ENCODE results near the gene ANKRD36C.
"Not testable (repeated sequence)": the region's sequence is repeated elsewhere in the genome, so short reads cannot be mapped to it uniquely, and the experiment has no call there.

Gene ANKRD36C

DNA sequence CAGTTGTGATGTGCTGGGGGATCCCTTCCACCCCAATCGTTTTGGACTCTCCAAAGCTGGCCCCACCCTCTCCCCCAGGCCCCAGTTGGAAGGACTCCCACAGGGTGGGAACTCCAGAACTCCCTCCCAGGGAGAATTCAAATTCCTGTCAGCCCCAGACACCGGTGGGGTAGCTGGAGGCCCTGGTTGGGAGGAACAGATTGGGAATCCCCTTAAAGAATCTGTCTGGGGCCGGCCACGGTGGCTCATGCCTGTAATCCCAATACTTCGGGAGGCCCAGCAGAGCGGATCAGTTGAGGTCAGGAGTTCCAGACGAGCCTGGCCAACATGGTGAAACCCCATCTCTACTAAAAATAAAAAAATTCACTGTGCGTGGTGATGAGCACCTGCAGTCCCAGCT, 155.5 kb downstream of the ANKRD36C start:
- Histone ChIP-seq H3K36me3 (ENCODE audit: control insufficient read depth, low read depth, low read length) (no peaks in the 10 kb centered on the region), H3K9me3 (ENCODE audit: control insufficient read depth, low read depth, low read length) (peaks cover 4% of the 10 kb centered on the region), H3K4me1 (ENCODE audit: control insufficient read depth, low read depth, low read length) (no peaks in the 10 kb centered on the region)

GRCh38 chr2:95834077-95835013, 157.3 kb downstream of the ANKRD36C start:
- not testable (repeated sequence) for H3K9me3 ChIP-seq (ENCODE audit: control insufficient read depth, low read depth, low read length); H3K36me3 ChIP-seq (ENCODE audit: control insufficient read depth, low read depth, low read length); H3K4me1 ChIP-seq (ENCODE audit: control insufficient read depth, low read depth, low read length); H3K27ac ChIP-seq (ENCODE audit: low read length); H3K9ac ChIP-seq (ENCODE audit: low read length); H3K27me3 ChIP-seq (ENCODE audit: control insufficient read depth, insufficient read depth, low read length); H3K4me3 ChIP-seq (ENCODE audit: low read length)

More for the DNA sequence above, 155.5 kb downstream of the ANKRD36C start:
- Histone ChIP-seq H3K27me3 (ENCODE audit: control insufficient read depth, insufficient read depth, low read length) (no peaks in the 10 kb centered on the region), H3K27ac (ENCODE audit: low read length) (no peak overlapping the region), H3K4me3 (ENCODE audit: low read length) (no peak overlapping the region), H3K9ac (ENCODE audit: low read length) (no peak overlapping the region)

GRCh38 chr2:95824218-95824617, 167.4 kb downstream of the ANKRD36C start:
- not testable (repeated sequence) for H3K27me3 ChIP-seq (ENCODE audit: control insufficient read depth, insufficient read depth, low read length); H3K4me3 ChIP-seq (ENCODE audit: low read length); H3K9ac ChIP-seq (ENCODE audit: low read length); H3K4me1 ChIP-seq (ENCODE audit: control insufficient read depth, low read depth, low read length); H3K27ac ChIP-seq (ENCODE audit: low read length); H3K36me3 ChIP-seq (ENCODE audit: control insufficient read depth, low read depth, low read length)
- H3K9me3 ChIP-seq (ENCODE audit: control insufficient read depth, low read depth, low read length) = peaks cover 37% of the 10 kb centered on the region

DNA sequence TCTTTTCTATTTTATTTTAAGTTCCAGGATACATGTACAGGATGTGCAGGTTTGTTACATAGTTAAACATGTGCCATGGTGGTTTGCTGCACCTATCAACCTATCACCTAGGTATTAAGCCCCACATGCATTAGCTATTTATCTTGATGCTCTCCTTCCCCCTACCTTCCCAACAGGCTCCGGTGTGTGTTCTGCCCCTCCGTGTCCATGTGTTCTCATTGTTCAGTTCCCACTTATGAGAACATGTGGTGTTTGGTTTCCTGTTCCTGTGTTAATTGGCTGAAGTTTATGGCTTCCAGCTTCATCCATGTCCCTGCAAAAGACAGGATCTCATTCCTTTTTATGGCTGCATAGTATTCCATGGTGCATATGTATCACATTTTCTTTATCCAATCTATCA, 174.1 kb downstream of the ANKRD36C start:
- not testable (repeated sequence) for H3K27me3 ChIP-seq (ENCODE audit: control insufficient read depth, insufficient read depth, low read length); H3K9ac ChIP-seq (ENCODE audit: low read length); H3K4me3 ChIP-seq (ENCODE audit: low read length); H3K36me3 ChIP-seq (ENCODE audit: control insufficient read depth, low read depth, low read length); H3K4me1 ChIP-seq (ENCODE audit: control insufficient read depth, low read depth, low read length); H3K27ac ChIP-seq (ENCODE audit: low read length)
- H3K9me3 ChIP-seq (ENCODE audit: control insufficient read depth, low read depth, low read length) = peaks cover 40% of the 10 kb centered on the region

DNA sequence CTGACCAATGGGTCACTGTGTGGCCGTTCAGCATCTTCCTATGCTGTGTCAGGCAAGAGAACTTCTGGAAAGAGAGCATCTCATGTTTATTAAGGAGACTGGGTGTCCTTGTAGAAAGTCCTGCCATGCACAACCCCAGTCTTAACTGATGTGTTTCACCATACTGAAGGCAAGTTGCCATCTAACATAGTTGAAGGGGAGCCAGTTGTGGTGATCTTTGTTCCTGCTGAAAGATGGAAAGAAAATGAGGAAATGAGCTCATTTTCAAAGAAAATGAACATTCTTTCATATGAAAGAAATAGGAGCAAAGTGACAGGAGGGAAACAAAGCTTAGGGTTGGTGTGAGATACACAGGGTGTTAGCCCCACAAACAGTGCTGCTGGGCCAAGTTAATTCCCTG, 178.3 kb downstream of the ANKRD36C start:
- peaks cover 19% of the 10 kb centered on the region for H3K9me3 ChIP-seq (ENCODE audit: control insufficient read depth, low read depth, low read length)
- not testable (repeated sequence) for H3K4me1 ChIP-seq (ENCODE audit: control insufficient read depth, low read depth, low read length); H3K27ac ChIP-seq (ENCODE audit: low read length); H3K4me3 ChIP-seq (ENCODE audit: low read length); H3K27me3 ChIP-seq (ENCODE audit: control insufficient read depth, insufficient read depth, low read length); H3K9ac ChIP-seq (ENCODE audit: low read length); H3K36me3 ChIP-seq (ENCODE audit: control insufficient read depth, low read depth, low read length)

DNA sequence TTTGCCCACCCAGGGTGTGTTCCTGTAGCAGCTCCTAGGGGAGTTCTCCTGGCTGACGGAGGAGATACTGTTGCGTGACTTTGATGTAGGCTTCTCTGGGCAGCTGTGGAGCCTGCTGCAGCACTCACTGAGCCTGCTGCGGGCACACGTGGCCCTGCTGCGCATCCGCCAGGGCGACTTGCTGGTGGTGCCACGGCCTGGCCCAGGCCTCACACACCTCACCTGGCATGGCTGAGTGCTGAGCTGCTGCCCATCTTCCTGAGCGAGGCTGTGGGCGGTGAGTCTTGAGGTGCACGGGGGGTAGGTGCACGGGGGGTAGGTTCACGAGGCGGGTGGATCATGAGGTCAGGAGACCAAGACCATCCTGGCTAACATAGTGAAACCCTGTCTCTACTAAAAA, 191.7 kb downstream of the ANKRD36C start:
- no peaks in the 10 kb centered on the region for H3K36me3 ChIP-seq (ENCODE audit: control insufficient read depth, low read depth, low read length)
- no peak overlapping the region for H3K9ac ChIP-seq (ENCODE audit: low read length)
- H3K27ac ChIP-seq (ENCODE audit: low read length) = no peak overlapping the region

DNA sequence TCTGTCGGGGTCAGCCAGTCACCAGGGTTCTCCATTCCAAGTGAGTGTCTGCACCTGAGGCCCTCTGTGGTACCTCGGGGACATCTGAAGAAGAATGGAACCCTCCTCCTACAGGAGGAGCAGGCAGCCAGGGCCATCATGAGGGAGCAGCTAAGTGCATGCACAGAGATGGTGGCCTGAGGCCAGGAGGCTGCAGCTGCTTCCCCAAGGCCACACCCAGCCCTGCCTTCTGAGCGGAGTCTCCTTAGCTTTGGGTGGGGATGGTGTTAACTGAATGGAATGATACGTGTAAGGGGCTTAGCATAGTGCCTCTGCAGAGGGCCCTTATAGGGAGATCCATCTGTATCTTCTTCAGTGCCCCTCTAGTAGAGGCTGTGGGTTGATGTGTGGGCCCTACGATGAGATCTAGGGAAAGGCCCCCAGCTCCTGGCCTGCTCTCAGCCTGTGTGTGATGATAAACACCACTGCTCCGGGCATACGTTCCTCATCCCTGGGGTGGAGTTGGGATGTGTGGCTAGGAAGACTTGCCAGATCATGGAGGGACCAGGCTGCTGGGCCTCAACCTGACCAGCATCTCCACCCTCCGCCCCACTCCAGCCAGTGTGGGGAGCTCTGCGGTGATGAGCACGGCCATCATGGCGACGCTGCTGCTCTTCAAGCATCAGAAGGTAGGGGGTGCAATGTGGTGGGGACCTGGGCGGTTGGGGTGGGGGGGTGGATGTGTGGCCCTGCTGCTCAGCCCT, 192.3 kb downstream of the ANKRD36C start:
- not testable (repeated sequence) for H3K27me3 ChIP-seq (ENCODE audit: control insufficient read depth, insufficient read depth, low read length); H3K27ac ChIP-seq (ENCODE audit: low read length); H3K4me3 ChIP-seq (ENCODE audit: low read length); H3K36me3 ChIP-seq (ENCODE audit: control insufficient read depth, low read depth, low read length); H3K9ac ChIP-seq (ENCODE audit: low read length); H3K4me1 ChIP-seq (ENCODE audit: control insufficient read depth, low read depth, low read length); H3K9me3 ChIP-seq (ENCODE audit: control insufficient read depth, low read depth, low read length)

More for the DNA sequence above, 191.7 kb downstream of the ANKRD36C start:
- Histone ChIP-seq H3K9me3 (ENCODE audit: control insufficient read depth, low read depth, low read length) (no peaks in the 10 kb centered on the region), H3K27me3 (ENCODE audit: control insufficient read depth, insufficient read depth, low read length) (no peaks in the 10 kb centered on the region), H3K4me1 (ENCODE audit: control insufficient read depth, low read depth, low read length) (no peaks in the 10 kb centered on the region), H3K4me3 (ENCODE audit: low read length) (no peak overlapping the region)

GRCh38 chr2:95796249-95797099, 195.2 kb downstream of the ANKRD36C start:
- not testable (repeated sequence) for H3K36me3 ChIP-seq (ENCODE audit: control insufficient read depth, low read depth, low read length); H3K4me1 ChIP-seq (ENCODE audit: control insufficient read depth, low read depth, low read length); H3K27ac ChIP-seq (ENCODE audit: low read length); H3K4me3 ChIP-seq (ENCODE audit: low read length); H3K9ac ChIP-seq (ENCODE audit: low read length); H3K9me3 ChIP-seq (ENCODE audit: control insufficient read depth, low read depth, low read length); H3K27me3 ChIP-seq (ENCODE audit: control insufficient read depth, insufficient read depth, low read length)

DNA sequence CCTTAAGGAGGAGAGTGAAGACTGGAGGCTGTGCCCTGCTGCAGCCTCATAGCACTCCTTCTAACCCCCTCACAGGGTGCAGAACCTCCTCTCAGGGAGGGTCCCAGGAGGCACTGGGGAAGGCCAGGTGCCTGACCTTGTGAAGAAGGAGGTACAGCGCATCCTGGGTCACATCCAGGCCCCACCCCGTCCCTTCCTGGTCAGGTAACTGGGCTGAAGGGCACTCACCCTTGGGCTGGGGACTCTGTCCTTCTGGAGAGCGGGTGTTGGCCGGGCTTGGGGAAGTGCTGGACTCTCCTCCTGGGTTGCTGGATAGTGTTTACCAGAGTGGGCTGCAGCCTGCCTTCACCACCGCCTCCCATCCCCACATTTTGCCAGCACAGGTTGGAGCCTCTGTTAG, 197.7 kb downstream of the ANKRD36C start:
- not testable (repeated sequence) for H3K9me3 ChIP-seq (ENCODE audit: control insufficient read depth, low read depth, low read length); H3K36me3 ChIP-seq (ENCODE audit: control insufficient read depth, low read depth, low read length); H3K4me3 ChIP-seq (ENCODE audit: low read length); H3K27ac ChIP-seq (ENCODE audit: low read length); H3K27me3 ChIP-seq (ENCODE audit: control insufficient read depth, insufficient read depth, low read length); H3K4me1 ChIP-seq (ENCODE audit: control insufficient read depth, low read depth, low read length); H3K9ac ChIP-seq (ENCODE audit: low read length)

DNA sequence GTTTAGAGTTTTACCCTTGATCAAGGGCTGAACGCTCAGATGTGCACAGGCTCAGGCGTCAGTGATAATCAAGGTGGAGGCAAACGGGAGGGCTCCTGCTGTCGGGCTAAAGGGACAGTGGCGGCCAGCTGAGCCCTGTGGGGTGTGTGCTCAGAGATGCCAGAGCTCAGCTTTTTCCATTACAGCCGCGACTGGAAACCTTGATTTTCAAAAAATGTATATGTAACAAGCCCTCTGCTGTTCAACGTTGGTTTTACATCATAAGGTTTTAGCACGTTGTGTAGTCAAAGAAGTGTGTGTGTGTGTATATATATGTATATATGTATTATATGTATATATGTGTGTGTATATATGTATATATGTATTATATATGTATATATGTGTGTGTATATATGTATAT, 201.4 kb downstream of the ANKRD36C start:
- not testable (repeated sequence) for H3K9ac ChIP-seq (ENCODE audit: low read length); H3K27me3 ChIP-seq (ENCODE audit: control insufficient read depth, insufficient read depth, low read length); H3K4me3 ChIP-seq (ENCODE audit: low read length); H3K9me3 ChIP-seq (ENCODE audit: control insufficient read depth, low read depth, low read length); H3K27ac ChIP-seq (ENCODE audit: low read length); H3K4me1 ChIP-seq (ENCODE audit: control insufficient read depth, low read depth, low read length); H3K36me3 ChIP-seq (ENCODE audit: control insufficient read depth, low read depth, low read length)

DNA sequence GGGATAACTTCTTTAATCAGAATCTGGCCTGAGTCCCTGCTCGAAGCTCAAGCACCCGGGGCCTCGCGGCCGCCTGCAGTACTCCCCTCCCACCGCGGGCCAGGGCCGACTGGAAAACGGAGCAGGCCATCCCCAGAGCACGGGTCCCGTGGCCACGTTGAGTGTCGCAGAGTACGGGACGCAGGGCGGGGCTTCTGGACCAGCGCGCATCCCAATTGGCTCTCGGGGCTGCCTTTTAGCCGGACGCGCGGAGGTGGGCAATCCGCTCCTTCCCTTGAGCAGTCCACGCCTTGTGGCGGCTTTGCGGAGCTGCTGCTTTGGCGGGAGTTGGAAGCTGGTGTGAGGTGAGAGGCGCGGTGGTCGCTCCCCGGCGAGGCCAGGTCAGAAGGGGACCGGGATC, 202.2 kb downstream of the ANKRD36C start:
- not testable (repeated sequence) for H3K27ac ChIP-seq (ENCODE audit: low read length); H3K4me1 ChIP-seq (ENCODE audit: control insufficient read depth, low read depth, low read length); H3K9me3 ChIP-seq (ENCODE audit: control insufficient read depth, low read depth, low read length); H3K36me3 ChIP-seq (ENCODE audit: control insufficient read depth, low read depth, low read length); H3K27me3 ChIP-seq (ENCODE audit: control insufficient read depth, insufficient read depth, low read length); H3K9ac ChIP-seq (ENCODE audit: low read length); H3K4me3 ChIP-seq (ENCODE audit: low read length)

Data from iPS-18a (cell line).